PC-9 (cell line): ENCODE measurements around the gene GGCT. TPM values are rescaled to one million over a fixed set of nuclear protein-coding genes. Genes with fewer than 3 reads are reported as not detected.

Experiments
- BruUV-seq: library from RNA; stranded (reverse); fragments of 400-500 nt; replicated peaks from 2 replicates; lab custom pipeline; 2021; lab: Mats Ljungman, UMichigan
- CTCF ChIA-PET: fragments of 300-600 bp; sonication (Branson Sonifier 250); formaldehyde crosslinking; loops from one replicate; lab custom pipeline; 2022; ENCODE audit warnings: antibody characterized with exemption; lab: Charles Lee
- POLR2A ChIA-PET: fragments of 300-600 bp; sonication (Branson Sonifier 250); formaldehyde crosslinking; loops from one replicate; lab custom pipeline; 2022; ENCODE audit warnings: antibody characterized with exemption; ENCODE audit not compliant: unreplicated experiment; lab: Charles Lee
- DNase-seq, 2 experiments: peaks; one replicate each; pipeline versions ENCODE4 v3.0.0 to v3.0.0-alpha.2; 2015 to 2022; ENCODE audit warnings: mixed read lengths in 1 of 2
- H2AFZ ChIP-seq: fragments of 200-600 bp; sonication (generic); 2 replicates; pipeline ENCODE4 v1.8.1; 2017; ENCODE audit warnings: antibody characterized with exemption
- H3F3A ChIP-seq: fragments of 200-600 bp; sonication (generic); 2 replicates; pipeline ENCODE4 v1.8.1; 2017; ENCODE audit warnings: antibody characterized with exemption, mild to moderate bottlenecking, low read depth; ENCODE audit not compliant: insufficient read depth
- H3K27ac ChIP-seq: fragments of 200-600 bp; sonication (generic); 2 replicates; pipeline ENCODE4 v1.6.1; 2016; ENCODE audit warnings: mixed run types
- H3K27me3 ChIP-seq: fragments of 200-600 bp; sonication (generic); 2 replicates; pipeline ENCODE4 v1.6.1; 2016; ENCODE audit warnings: low read depth, mixed run types; ENCODE audit not compliant: insufficient read depth
- H3K36me3 ChIP-seq: fragments of 200-600 bp; sonication (generic); 2 replicates; pipeline ENCODE4 v1.6.1; 2016; ENCODE audit warnings: low read depth, mixed run types
- H3K4me1 ChIP-seq: fragments of 200-600 bp; sonication (generic); replicated peaks from 2 replicates; pipeline ENCODE4 v1.6.1; 2016; ENCODE audit warnings: mixed run types; ENCODE audit not compliant: insufficient read depth
- H3K4me2 ChIP-seq: fragments of 200-600 bp; sonication (generic); 2 replicates; pipeline ENCODE4 v1.6.1; 2017; ENCODE audit warnings: mixed run types
- H3K4me3 ChIP-seq: fragments of 200-600 bp; sonication (generic); 2 replicates; pipeline ENCODE4 v1.6.1; 2016; ENCODE audit warnings: mixed run types
- H3K79me2 ChIP-seq: fragments of 200-600 bp; sonication (generic); 2 replicates; pipeline ENCODE4 v1.6.1; 2017; ENCODE audit warnings: low read depth, mixed run types
- H3K9me2 ChIP-seq: fragments of 200-600 bp; sonication (generic); 2 replicates; pipeline ENCODE4 v1.8.1; 2017; ENCODE audit warnings: mild to moderate bottlenecking; ENCODE audit not compliant: insufficient read depth
- H3K9me3 ChIP-seq: fragments of 200-600 bp; sonication (generic); 2 replicates; pipeline ENCODE4 v1.8.1; 2016; ENCODE audit warnings: low read depth; ENCODE audit not compliant: insufficient read depth
- H4K20me1 ChIP-seq: fragments of 200-600 bp; sonication (generic); 2 replicates; pipeline ENCODE4 v1.8.1; 2017; ENCODE audit not compliant: insufficient read depth
- CTCF ChIP-seq: fragments of 200-600 bp; sonication (generic); conservative IDR thresholded peaks from 2 replicates; pipeline ENCODE4 v1.6.1; 2017; ENCODE audit warnings: mixed run types, antibody characterized with exemption, mild to moderate bottlenecking, moderate library complexity
- EZH2 ChIP-seq: fragments of 200-600 bp; sonication (generic); IDR thresholded peaks from 2 replicates; pipeline ENCODE4 v1.8.0; 2017; ENCODE audit warnings: antibody characterized with exemption, low read depth
- intact Hi-C: fragments of 100-400 bp; cut with micrococcal nuclease; formaldehyde crosslinking; loops from one replicate; pipeline ENCODE4 v1.10.0; 2022; ENCODE audit not compliant: unreplicated experiment
- total RNA-seq: library from RNA; stranded (reverse); gene quantifications from 2 replicates; pipeline ENCODE4 v1.2.3, GENCODE V29; 2021

The GGCT gene
- total RNA-seq, 1 experiment from 2014 or later = 162 TPM

- intact Hi-C loops = loop anchor here (10.0 kb wide), 1 partner anchor 850 kb away; no protein-coding TSS in a partner anchor
- Histone ChIP-seq H3K9me2 (no peaks in the 10 kb centered on the region), H3K27me3 (no peaks in the 10 kb centered on the region), H3K4me2 (no peak overlapping the region), H4K20me1 (no peaks in the 10 kb centered on the region), H3K9me3 (no peaks in the 10 kb centered on the region), H3F3A (peaks cover 19% of the 10 kb centered on the region; the same call in 1 of the 2 replicates), H3K4me1 (peaks cover 27% of the 10 kb centered on the region), H3K4me3 (no peak overlapping the region), H2AFZ (no peak overlapping the region), H3K36me3 (no peaks in the 10 kb centered on the region), H3K27ac (no peak overlapping the region), H3K79me2 (peaks cover 48% of the 10 kb centered on the region)
- BruUV-seq = no TSS peak
- CTCF ChIA-PET = interaction anchor here (0.5 to 0.6 kb wide), 2 partner anchors 64 to 384 kb away, joined by 4 to 6 read pairs; no protein-coding TSS in a partner anchor
- POLR2A ChIA-PET = no interaction called here
- DNase-seq = no peak
- TF ChIP-seq CTCF (no peak), EZH2 (no peak)
Measured at GRCh38 chr7:30474485-30474884, 30.1 kb downstream of the GGCT start.

GRCh38 chr7:30473903-30474302 lies 30.7 kb downstream of the GGCT start:
- no peaks in the 10 kb centered on the region for H3K27me3 ChIP-seq
- TF ChIP-seq EZH2 (no peak), CTCF (no peak)

GRCh38 chr7:30472784-30473775 lies 31.5 kb downstream of the GGCT start:
- intact Hi-C loops = loop anchor here (10.0 kb wide), 1 partner anchor 848 kb away; no protein-coding TSS in a partner anchor
- Histone ChIP-seq H4K20me1 (no peaks in the 10 kb centered on the region), H3K79me2 (peaks cover 53% of the 10 kb centered on the region), H3K4me2 (peak overlapping the region; percentile 7; the same call in 1 of the 2 replicates), H3K27me3 (no peaks in the 10 kb centered on the region), H3F3A (peaks cover 7% of the 10 kb centered on the region; the same call in 1 of the 2 replicates), H3K4me3 (no peak overlapping the region), H3K9me2 (no peaks in the 10 kb centered on the region), H3K27ac (no peak overlapping the region), H3K4me1 (peaks cover 20% of the 10 kb centered on the region), H2AFZ (no peak overlapping the region), H3K36me3 (no peaks in the 10 kb centered on the region), H3K9me3 (no peaks in the 10 kb centered on the region)
- ChIA-PET CTCF (no interaction called here), POLR2A (interaction anchor here (0.6 kb wide), 1 partner anchor 189 kb away, joined by 9 read pairs; no protein-coding TSS in a partner anchor)
- DNase-seq = peak in 1 of 2 experiments; percentile 24
- no peak for TF ChIP-seq EZH2
- TF ChIP-seq CTCF = no peak
- BruUV-seq = no TSS peak

More at GRCh38 chr7:30473903-30474302, 30.7 kb downstream of the GGCT start:
- ChIA-PET POLR2A (no interaction called here), CTCF (no interaction called here)
- Histone ChIP-seq H3K36me3 (no peaks in the 10 kb centered on the region), H3K79me2 (peaks cover 48% of the 10 kb centered on the region), H3K4me3 (no peak overlapping the region), H3K4me1 (peaks cover 21% of the 10 kb centered on the region), H2AFZ (no peak overlapping the region), H3K27ac (no peak overlapping the region), H3K4me2 (no peak overlapping the region), H3F3A (peaks cover 13% of the 10 kb centered on the region; the same call in 1 of the 2 replicates), H4K20me1 (no peaks in the 10 kb centered on the region), H3K9me3 (no peaks in the 10 kb centered on the region), H3K9me2 (no peaks in the 10 kb centered on the region)
- intact Hi-C loops = loop anchor here (10.0 kb wide), 1 partner anchor 849 kb away; no protein-coding TSS in a partner anchor
- BruUV-seq = no TSS peak
- no peak for DNase-seq
